Colonic mucosa (tissue), 4 donors: ENCODE measurements around the gene RNF150. TPM values are rescaled to one million over a fixed set of nuclear protein-coding genes. Genes with fewer than 3 reads are reported as not detected.

Experiments used
- DNase-seq: peaks from one replicate; pipeline ENCODE4 v3.0.0-alpha.2; 2020
- H3K27ac ChIP-seq: fragments of 200-600 bp; one replicate; pipeline ENCODE4 v1.8.0; 2021
- H3K27me3 ChIP-seq: fragments of 200-600 bp; one replicate; pipeline ENCODE4 v1.8.0; 2021
- H3K36me3 ChIP-seq: fragments of 200-600 bp; one replicate; pipeline ENCODE4 v1.8.0; 2021
- H3K4me1 ChIP-seq: fragments of 200-600 bp; one replicate; pipeline ENCODE4 v1.8.0; 2021; ENCODE audit warnings: mild to moderate bottlenecking
- H3K4me3 ChIP-seq: fragments of 200-600 bp; one replicate; pipeline ENCODE4 v1.8.0; 2021
- H3K9ac ChIP-seq, 2 donors: one replicate each; pipeline ENCODE4 v1.7.0; 2013; ENCODE audit warnings: control low read depth in 2 of 2, low read depth in 2 of 2, low read length in 2 of 2
- H3K9me3 ChIP-seq: fragments of 200-600 bp; one replicate; pipeline ENCODE4 v1.8.0; 2021
- intact Hi-C: fragments of 100-400 bp; cut with DNase I; formaldehyde crosslinking; loops from one replicate; pipeline ENCODE4 v1.14.1; 2022
- total RNA-seq, 2 donors: library from RNA; stranded (reverse); fragmentation: NEBNext Ultra II Directional in 1 of 2; extraction: Animal tissue kit (Norgen Biotek cat#: 25700) in 1 of 2; gene quantifications; one replicate each; pipeline ENCODE4 v1.2.1, GENCODE V29; 2021
- TF ChIP-seq, protein P1 (sequence below): fragments of 200-600 bp; IDR thresholded peaks from one replicate; pipeline ENCODE4 v1.8.0; 2022; ENCODE audit warnings: antibody characterized with exemption, mild to moderate bottlenecking
- donor health status: healthy.
- donor health status: DM: no; HTN: no; CAD: no.
- donor health status: DM: no; HTN: no; CAD: no.

Gene RNF150
- total RNA-seq, 2 donors from 2014 or later, result 0.86 to 6.9 TPM

DNA sequence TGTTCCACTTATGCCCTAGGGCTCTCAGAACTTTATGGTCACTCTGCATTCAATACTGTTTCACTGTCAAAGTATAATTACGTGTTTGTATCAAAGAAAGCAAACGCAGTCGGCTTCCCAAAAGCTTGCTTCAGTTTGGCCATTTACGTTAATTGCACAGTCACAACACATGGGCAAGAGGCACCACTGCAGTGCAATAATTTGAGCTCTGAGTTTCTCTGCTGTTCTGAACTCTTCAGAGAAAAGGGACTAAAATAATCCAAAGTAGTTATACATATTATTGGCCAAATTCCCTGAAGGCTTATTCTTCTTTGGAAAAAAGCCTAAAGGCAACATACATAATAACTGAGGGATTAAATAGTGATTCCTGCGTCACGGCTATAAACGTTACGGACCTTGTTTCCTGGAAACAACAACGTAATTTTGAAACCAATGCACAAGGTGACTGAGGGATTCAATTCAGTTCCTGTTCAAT is 51.3 kb downstream of the RNF150 start:
- Histone ChIP-seq H3K36me3 (no peaks in the 10 kb centered on the region), H3K27me3 (no peaks in the 10 kb centered on the region), H3K9me3 (no peaks in the 10 kb centered on the region), H3K4me3 (no peak overlapping the region), H3K27ac (no peak overlapping the region), H3K9ac (no peak overlapping the region), H3K4me1 (no peaks in the 10 kb centered on the region)
- intact Hi-C loops, result no loop called here
- TF ChIP-seq, protein P1, sequence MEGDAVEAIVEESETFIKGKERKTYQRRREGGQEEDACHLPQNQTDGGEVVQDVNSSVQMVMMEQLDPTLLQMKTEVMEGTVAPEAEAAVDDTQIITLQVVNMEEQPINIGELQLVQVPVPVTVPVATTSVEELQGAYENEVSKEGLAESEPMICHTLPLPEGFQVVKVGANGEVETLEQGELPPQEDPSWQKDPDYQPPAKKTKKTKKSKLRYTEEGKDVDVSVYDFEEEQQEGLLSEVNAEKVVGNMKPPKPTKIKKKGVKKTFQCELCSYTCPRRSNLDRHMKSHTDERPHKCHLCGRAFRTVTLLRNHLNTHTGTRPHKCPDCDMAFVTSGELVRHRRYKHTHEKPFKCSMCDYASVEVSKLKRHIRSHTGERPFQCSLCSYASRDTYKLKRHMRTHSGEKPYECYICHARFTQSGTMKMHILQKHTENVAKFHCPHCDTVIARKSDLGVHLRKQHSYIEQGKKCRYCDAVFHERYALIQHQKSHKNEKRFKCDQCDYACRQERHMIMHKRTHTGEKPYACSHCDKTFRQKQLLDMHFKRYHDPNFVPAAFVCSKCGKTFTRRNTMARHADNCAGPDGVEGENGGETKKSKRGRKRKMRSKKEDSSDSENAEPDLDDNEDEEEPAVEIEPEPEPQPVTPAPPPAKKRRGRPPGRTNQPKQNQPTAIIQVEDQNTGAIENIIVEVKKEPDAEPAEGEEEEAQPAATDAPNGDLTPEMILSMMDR, result no peak
- DNase-seq, result no peak

DNA sequence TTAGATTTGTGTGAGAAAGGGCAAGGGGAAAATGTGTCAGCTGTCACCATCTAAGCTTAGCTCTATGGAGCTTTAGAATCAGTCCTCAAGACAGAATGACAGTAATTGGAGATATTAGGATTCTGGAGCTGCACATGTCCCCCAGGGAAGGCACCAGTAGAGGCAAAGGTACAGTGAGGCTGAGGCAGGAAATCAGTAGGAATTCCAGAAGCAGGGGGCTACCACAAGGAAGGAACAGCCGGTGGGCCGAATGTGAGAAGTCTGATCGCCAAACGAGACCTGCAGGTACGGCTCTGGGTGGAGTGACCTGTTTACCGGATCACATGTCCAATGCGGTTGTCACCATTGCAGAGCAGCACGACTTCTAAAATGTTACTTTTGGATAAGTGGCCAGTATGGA is 52.6 kb downstream of the RNF150 start:
- Histone ChIP-seq H3K9ac (no peak overlapping the region), H3K27me3 (no peaks in the 10 kb centered on the region), H3K27ac (no peak overlapping the region), H3K36me3 (no peaks in the 10 kb centered on the region), H3K4me3 (no peak overlapping the region), H3K9me3 (no peaks in the 10 kb centered on the region), H3K4me1 (no peaks in the 10 kb centered on the region)
- no peak for DNase-seq
- TF ChIP-seq, protein P1, result no peak
- intact Hi-C loops, result no loop called here

DNA sequence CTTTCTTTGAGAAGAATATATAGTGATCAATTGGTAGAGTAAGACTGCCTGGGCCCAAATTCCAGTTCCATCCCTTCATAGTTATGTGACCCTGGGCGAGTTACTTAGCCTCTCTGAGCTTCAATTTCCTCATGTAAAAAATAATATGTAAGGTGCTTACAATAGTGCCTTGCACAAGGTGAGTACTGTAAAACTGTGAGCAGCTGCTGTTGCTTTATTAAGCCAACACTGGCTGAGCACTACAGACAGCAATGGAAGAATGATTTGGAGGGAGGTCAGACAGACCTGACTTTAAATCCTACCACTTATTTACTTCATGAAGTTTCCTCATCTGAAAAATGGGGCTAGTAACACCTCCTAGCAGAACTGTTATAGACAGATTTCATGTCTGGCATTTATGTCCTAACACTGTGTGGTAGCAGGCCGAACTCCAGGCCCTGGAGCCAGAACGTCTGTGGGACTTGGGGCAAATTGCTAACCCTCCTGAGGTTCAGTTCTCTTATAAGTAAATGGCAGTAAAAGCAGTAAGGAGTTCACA is 53.8 kb downstream of the RNF150 start:
- Histone ChIP-seq H3K36me3 (no peaks in the 10 kb centered on the region), H3K9me3 (no peaks in the 10 kb centered on the region), H3K4me1 (no peaks in the 10 kb centered on the region), H3K9ac (no peak overlapping the region), H3K4me3 (no peak overlapping the region), H3K27ac (no peak overlapping the region), H3K27me3 (no peaks in the 10 kb centered on the region)
- intact Hi-C loops, result no loop called here
- TF ChIP-seq, protein P1, result no peak
- no peak for DNase-seq

DNA sequence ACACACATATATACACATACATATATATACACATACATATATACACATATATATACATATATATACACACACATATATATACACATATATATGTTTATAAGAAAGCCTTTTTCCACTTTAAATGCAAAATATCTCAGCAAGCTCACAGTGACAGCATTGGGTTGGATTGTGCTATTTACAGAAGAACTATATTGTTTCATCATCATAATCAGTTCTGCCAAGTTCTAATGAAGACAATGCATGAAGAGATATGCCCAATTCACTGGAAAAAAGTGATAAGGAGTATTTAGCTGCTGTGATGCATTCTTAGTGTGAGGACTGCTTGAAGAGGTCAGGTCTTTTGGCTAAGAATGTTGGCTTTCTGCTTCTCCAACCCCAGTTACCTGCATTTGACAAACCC is 54.4 kb downstream of the RNF150 start:
- Histone ChIP-seq H3K36me3 (no peaks in the 10 kb centered on the region), H3K4me1 (no peaks in the 10 kb centered on the region), H3K9me3 (no peaks in the 10 kb centered on the region), H3K4me3 (no peak overlapping the region), H3K9ac (no peak overlapping the region), H3K27me3 (no peaks in the 10 kb centered on the region), H3K27ac (no peak overlapping the region)
- TF ChIP-seq, protein P1, result no peak
- intact Hi-C loops, result no loop called here
- no peak for DNase-seq

DNA sequence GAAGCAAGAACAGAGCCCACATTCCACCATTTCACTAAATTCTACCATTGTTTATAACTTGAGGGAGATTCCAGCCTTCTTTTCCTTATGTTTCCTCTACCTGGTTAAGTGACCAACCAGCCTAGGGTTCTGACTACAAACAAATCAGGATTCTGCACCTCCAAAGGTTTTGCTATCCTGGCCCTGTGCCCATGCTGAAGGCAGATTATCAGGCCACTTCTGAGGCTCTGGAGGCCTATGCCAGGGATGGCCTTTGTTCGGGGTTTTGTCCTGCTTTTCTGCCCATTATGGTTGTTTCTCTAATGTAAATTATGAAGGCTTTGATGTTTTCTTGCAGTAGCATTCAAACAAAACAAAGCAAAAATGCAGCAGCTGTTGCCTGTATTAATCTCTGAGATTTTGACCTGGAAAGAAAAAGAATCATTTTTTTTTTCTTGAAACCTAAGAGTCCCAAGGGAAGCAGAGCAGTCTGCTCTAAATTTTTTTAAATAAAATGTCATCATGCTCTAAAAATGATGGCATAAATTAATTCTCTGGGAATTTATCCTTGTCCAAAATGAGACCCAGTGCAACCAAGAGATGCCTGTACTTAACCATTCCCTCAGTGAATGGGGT is 55.6 kb downstream of the RNF150 start:
- Histone ChIP-seq H3K9me3 (no peaks in the 10 kb centered on the region), H3K27me3 (no peaks in the 10 kb centered on the region), H3K4me3 (no peak overlapping the region), H3K4me1 (no peaks in the 10 kb centered on the region), H3K36me3 (no peaks in the 10 kb centered on the region), H3K27ac (no peak overlapping the region), H3K9ac (no peak overlapping the region)
- DNase-seq, result no peak
- TF ChIP-seq, protein P1, result no peak
- intact Hi-C loops, result no loop called here
